ENCODE data around the gene HNF1A. TPM values are rescaled to one million over a fixed set of nuclear protein-coding genes. Genes with fewer than 3 reads are reported as not detected.
"Not testable (repeated sequence)": the region's sequence is repeated elsewhere in the genome, so short reads cannot be mapped to it uniquely, and the experiment has no call there.

The HNF1A gene
- total and polyA plus RNA-seq, 8 donors, result 0.89 to 14.5 (median 6.0) TPM

GRCh38 chr12:121036810-121037326, 58.5 kb downstream of the HNF1A start:
- 77 to 86% (median 82%) methylated on average over 6 of the region's 6 CpGs for WGBS, 5 donors
- Histone ChIP-seq H3K27me3 (no peaks in the 10 kb centered on the region), H3K27ac (peak overlapping the region in 1 of 5 donors; percentile 55), H3K9me3 (no peaks in the 10 kb centered on the region), H3K4me3 (peak overlapping the region in 2 of 4 donors; percentile 54 to 58), H3K36me3 (peaks cover 0 to 8% (median 0%) of the 10 kb centered on the region in 4 donors), H3K4me1 (peaks cover 6 to 61% (median 15%) of the 10 kb centered on the region in 4 donors)
- DNase-seq, result no peak
- no peak for TF ChIP-seq POLR2AphosphoS5 (IDR thresholded peaks at IDR 0.05)
- no peak for TF ChIP-seq EP300 (IDR thresholded peaks at IDR 0.05)
- no peak for TF ChIP-seq CTCF (IDR thresholded peaks at IDR 0.05)
- no peak for TF ChIP-seq POLR2A (IDR thresholded peaks at IDR 0.05)
- intact Hi-C loops (cut with DNase I; ENCODE audit: low total_unique reads), result no loop called here

GRCh38 chr12:121038861-121039668, 60.7 kb downstream of the HNF1A start, which contains the start of gene OASL:
TSS of gene OASL (minus strand) at chr12:121039246. CDS start at chr12:121038971, 275 bp downstream.
- no peak for TF ChIP-seq CTCF (IDR thresholded peaks at IDR 0.05)
- peak in 2 of 3 donors; percentile 74 to 89 for TF ChIP-seq POLR2AphosphoS5 (IDR thresholded peaks at IDR 0.05)
- peak in 1 of 4 donors; percentile 22 for TF ChIP-seq POLR2A (IDR thresholded peaks at IDR 0.05)
- TF ChIP-seq EP300 (IDR thresholded peaks at IDR 0.05), result no peak
- WGBS, 5 donors, result 17 to 24% (median 23%) methylated on average over 11 to 13 of the region's 13 CpGs
- no peaks in the 10 kb centered on the region for H3K9me3 ChIP-seq
- intact Hi-C loops (cut with DNase I; ENCODE audit: low total_unique reads), result no loop called here
- no peaks in the 10 kb centered on the region for H3K36me3 ChIP-seq
- peak within 1 kb of the TSS; percentile 34 to 58 (median 52) for H3K4me3 ChIP-seq
- H3K27ac ChIP-seq, result peak within 1 kb of the TSS; percentile 56 to 80 (median 77)
- peaks cover 0 to 51% (median 13%) of the 10 kb centered on the region in 4 donors for H3K4me1 ChIP-seq
- peak; percentile 57 to 77 for DNase-seq
- no peaks in the 10 kb centered on the region for H3K27me3 ChIP-seq

- H3K27me3 ChIP-seq, result no peaks in the 10 kb centered on the region
- intact Hi-C loops (cut with DNase I; ENCODE audit: low total_unique reads), result no loop called here
- DNase-seq, result no peak
- H3K36me3 ChIP-seq, result no peaks in the 10 kb centered on the region
- 79 to 91% (median 87%) methylated on average over 4 of the region's 4 CpGs for WGBS, 5 donors
- TF ChIP-seq POLR2A (IDR thresholded peaks at IDR 0.05), result no peak
- H3K9me3 ChIP-seq, result no peaks in the 10 kb centered on the region
- no peak overlapping the region for H3K27ac ChIP-seq
- H3K4me1 ChIP-seq, result peaks cover 0 to 18% (median 9%) of the 10 kb centered on the region in 4 donors
- H3K4me3 ChIP-seq, result no peak overlapping the region
These were observed 64.7 kb downstream of the HNF1A start for GRCh38 chr12:121043067-121043466.

- intact Hi-C loops (cut with DNase I; ENCODE audit: low total_unique reads); H3K27me3 ChIP-seq; H3K4me1 ChIP-seq; H3K36me3 ChIP-seq; H3K4me3 ChIP-seq; H3K9me3 ChIP-seq: not testable (repeated sequence)
- peak in 1 of 2 donors; percentile 42 for DNase-seq
- H3K27ac ChIP-seq, result peak overlapping the region in 1 of 5 donors; percentile 11
- 76 to 79% (median 77%) methylated on average over 12 of the region's 12 CpGs for WGBS, 5 donors
These were observed 69.1 kb downstream of the HNF1A start for GRCh38 chr12:121047400-121047799.

- no peak overlapping the region for H3K4me3 ChIP-seq
- 58 to 74% (median 71%) methylated on average over 6 to 7 of the region's 7 CpGs for WGBS, 5 donors
- intact Hi-C loops (cut with DNase I; ENCODE audit: low total_unique reads), result no loop called here
- peaks cover 0 to 4% (median 0%) of the 10 kb centered on the region in 3 donors for H3K27me3 ChIP-seq
- H3K4me1 ChIP-seq, result no peaks in the 10 kb centered on the region
- no peak for DNase-seq
- H3K9me3 ChIP-seq, result no peaks in the 10 kb centered on the region
- H3K27ac ChIP-seq, result no peak overlapping the region
- no peak for TF ChIP-seq EP300 (IDR thresholded peaks at IDR 0.05)
- no peak for TF ChIP-seq CTCF (IDR thresholded peaks at IDR 0.05)
- no peak for TF ChIP-seq POLR2AphosphoS5 (IDR thresholded peaks at IDR 0.05)
- no peak for TF ChIP-seq POLR2A (IDR thresholded peaks at IDR 0.05)
- H3K36me3 ChIP-seq, result no peaks in the 10 kb centered on the region
These were observed 70.1 kb downstream of the HNF1A start for GRCh38 chr12:121048442-121048841.
